ENCODE results near the gene SPACA6. TPM values are rescaled to one million over a fixed set of nuclear protein-coding genes. Genes with fewer than 3 reads are reported as not detected.

SPACA6 gene
- total and polyA plus RNA-seq, 8 donors, result 13.5 to 27.3 (median 20.1) TPM

GRCh38 chr19:51676566-51677083 lies 16.5 kb upstream of the SPACA6 start:
- intact Hi-C loops (cut with DNase I), result no loop called here
- H3K4me1 ChIP-seq, result peaks cover 0 to 3% of the 10 kb centered on the region in 2 donors
- DNase-seq, result no peak
- no peaks in the 10 kb centered on the region for H3K9me3 ChIP-seq
- H3K36me3 ChIP-seq, result no peaks in the 10 kb centered on the region
- H3K27ac ChIP-seq, result no peak overlapping the region
- no peak for ATAC-seq
- no peak for TF ChIP-seq CTCF (IDR thresholded peaks at IDR 0.05)
- H3K27me3 ChIP-seq, result peaks cover 0 to 36% of the 10 kb centered on the region in 2 donors
- no peak overlapping the region for H3K4me3 ChIP-seq

DNA sequence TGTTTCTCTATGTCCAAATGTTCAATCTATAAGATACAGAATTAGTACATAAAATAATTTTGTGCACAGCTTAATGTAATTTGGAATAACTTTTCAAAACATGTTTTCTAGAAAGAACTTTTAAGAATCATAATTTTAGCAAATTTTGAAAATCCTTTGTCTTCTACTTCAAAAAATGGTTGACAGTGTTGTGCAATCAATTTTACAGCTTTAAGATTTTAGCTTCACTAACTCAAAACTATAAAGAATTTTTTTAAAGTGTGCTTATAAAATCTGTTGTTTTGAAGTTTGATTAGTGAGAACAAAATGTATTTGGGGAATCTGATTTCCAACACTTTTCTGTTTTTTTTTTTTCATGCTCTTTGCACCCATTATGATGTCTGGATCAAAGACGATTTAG lies 12.7 kb upstream of the SPACA6 start:
- Histone ChIP-seq H3K27me3 (peaks cover 0 to 24% of the 10 kb centered on the region in 2 donors), H3K4me1 (peaks cover 0 to 3% of the 10 kb centered on the region in 2 donors), H3K27ac (no peak overlapping the region), H3K9me3 (no peaks in the 10 kb centered on the region), H3K36me3 (no peaks in the 10 kb centered on the region), H3K4me3 (no peak overlapping the region)
- ATAC-seq, result no peak
- DNase-seq, result no peak
- intact Hi-C loops (cut with DNase I), result no loop called here
- no peak for TF ChIP-seq CTCF (IDR thresholded peaks at IDR 0.05)

DNA sequence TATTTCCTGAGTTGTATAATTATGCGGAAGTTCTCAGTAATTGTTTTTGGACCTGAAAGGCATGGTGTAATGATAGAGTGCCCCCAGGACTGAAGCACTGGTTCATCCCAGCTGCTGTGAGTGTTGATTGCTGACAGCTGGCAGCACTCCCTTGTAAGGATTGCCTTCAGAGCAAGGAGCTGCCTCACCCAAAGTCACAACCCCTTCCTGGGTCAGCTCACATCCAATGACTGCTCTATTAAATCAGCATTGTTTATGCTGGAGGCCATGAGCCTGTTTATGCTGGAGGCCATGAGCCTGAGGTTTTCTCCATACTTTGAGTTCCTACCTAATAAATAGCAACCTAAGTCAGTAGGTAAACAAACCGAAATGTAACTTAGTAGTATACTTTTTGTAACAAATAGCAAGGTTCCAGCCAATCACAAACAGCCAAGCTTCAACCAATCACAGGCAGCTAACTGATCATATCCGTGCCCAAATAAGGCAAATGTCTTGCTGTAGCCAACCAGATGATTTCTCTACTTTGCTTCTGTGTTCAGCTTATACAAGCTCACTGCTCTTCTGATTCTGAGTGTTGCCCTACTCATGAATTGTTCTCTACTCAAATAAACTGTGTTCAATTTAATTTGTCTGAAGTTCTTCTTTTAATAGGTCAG lies 11.7 kb upstream of the SPACA6 start:
- no peak overlapping the region for H3K27ac ChIP-seq
- H3K4me1 ChIP-seq, result peaks cover 0 to 3% of the 10 kb centered on the region in 2 donors
- intact Hi-C loops (cut with DNase I), result no loop called here
- H3K4me3 ChIP-seq, result no peak overlapping the region
- peak in 1 of 4 donors; percentile 49 for DNase-seq
- ATAC-seq, result no peak
- H3K36me3 ChIP-seq, result no peaks in the 10 kb centered on the region
- no peak for TF ChIP-seq CTCF (IDR thresholded peaks at IDR 0.05)
- H3K9me3 ChIP-seq, result no peaks in the 10 kb centered on the region
- H3K27me3 ChIP-seq, result peaks cover 0 to 24% of the 10 kb centered on the region in 2 donors

- H3K36me3 ChIP-seq, result no peaks in the 10 kb centered on the region
These were observed 7.0 kb upstream of the SPACA6 start for GRCh38 chr19:51686171-51686570.

More at GRCh38 chr19:51686171-51686570, 7.0 kb upstream of the SPACA6 start:
- peaks cover 0 to 44% of the 10 kb centered on the region in 2 donors for H3K27me3 ChIP-seq
- no peak for TF ChIP-seq CTCF (IDR thresholded peaks at IDR 0.05)
- DNase-seq, result no peak
- H3K4me3 ChIP-seq, result no peak overlapping the region
- peaks cover 6 to 26% of the 10 kb centered on the region in 2 donors for H3K4me1 ChIP-seq
- no peak overlapping the region for H3K27ac ChIP-seq
- intact Hi-C loops (cut with DNase I), result no loop called here
- H3K9me3 ChIP-seq, result no peaks in the 10 kb centered on the region
- no peak for ATAC-seq

All from left lung (tissue), 10 donors.